ENCODE data around the gene ZSWIM8.

The ZSWIM8 gene

DNA sequence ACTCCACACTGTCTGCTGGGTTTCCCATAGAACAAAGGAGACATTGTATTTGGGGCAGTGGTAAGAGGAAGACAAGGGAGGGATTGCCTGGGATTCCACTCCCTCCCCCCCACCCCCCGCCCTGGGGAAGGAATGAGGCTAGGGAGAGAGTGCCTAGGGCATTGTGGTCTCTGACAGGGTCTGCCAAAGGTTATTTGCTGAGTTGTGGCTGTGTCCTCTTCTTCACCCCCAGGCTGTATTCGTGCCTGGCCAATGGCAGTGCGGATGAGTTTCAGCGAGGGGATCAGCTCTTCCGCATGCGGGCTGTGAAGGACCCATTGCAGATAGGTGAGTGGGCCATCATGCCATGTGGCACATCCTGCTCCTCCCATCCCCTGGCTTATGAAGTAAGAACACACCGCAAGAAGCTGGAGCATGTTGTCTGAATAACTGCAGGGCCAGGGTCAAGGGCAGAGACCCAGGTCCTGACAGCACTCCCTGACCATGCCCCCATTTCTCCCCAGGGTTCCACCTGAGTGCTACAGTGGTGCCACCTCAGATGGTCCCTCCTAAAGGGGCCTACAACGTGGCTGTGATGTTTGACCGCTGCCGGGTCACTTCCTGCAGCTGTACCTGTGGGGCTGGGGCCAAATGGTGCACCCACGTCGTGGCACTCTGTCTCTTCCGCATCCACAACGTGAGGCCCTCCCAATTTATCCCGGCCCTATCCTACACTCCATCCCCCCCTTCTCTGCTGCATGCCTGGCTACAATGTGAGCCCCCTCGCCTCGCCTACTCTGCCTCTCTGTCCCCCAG is 3.7 kb downstream of the ZSWIM8 start:
- Histone ChIP-seq H3K79me2 (ENCODE audit: low read length) (peaks cover 33% of the 10 kb centered on the region), H3K27me3 (replicated peaks; ENCODE audit: insufficient read depth, low read length) (no peaks in the 10 kb centered on the region), H2AFZ (ENCODE audit: low read length) (no peak overlapping the region), H3K4me1 (ENCODE audit: low read length) (no peaks in the 10 kb centered on the region), H3K36me3 (replicated peaks; ENCODE audit: insufficient read depth, low read length) (no peaks in the 10 kb centered on the region), H3K9ac (ENCODE audit: low read length) (no peak overlapping the region), H3K9me3 (replicated peaks; ENCODE audit: insufficient read depth, low read length) (no peaks in the 10 kb centered on the region), H3K9me2 (replicated peaks; ENCODE audit: insufficient read depth, low read length) (no peaks in the 10 kb centered on the region), H3K27ac (ENCODE audit: low read length) (no peak overlapping the region), H3K4me3 (ENCODE audit: low read length) (no peak overlapping the region), H4K20me1 (ENCODE audit: insufficient read depth, low read length) (peaks cover 2% of the 10 kb centered on the region; the same call in 1 of the 2 replicates), H3K4me2 (ENCODE audit: low read depth, low read length) (no peak overlapping the region), H3F3A (ENCODE audit: insufficient read depth, low read length) (peaks cover 4% of the 10 kb centered on the region)
- no peak for DNase-seq
- TF ChIP-seq, protein P1, sequence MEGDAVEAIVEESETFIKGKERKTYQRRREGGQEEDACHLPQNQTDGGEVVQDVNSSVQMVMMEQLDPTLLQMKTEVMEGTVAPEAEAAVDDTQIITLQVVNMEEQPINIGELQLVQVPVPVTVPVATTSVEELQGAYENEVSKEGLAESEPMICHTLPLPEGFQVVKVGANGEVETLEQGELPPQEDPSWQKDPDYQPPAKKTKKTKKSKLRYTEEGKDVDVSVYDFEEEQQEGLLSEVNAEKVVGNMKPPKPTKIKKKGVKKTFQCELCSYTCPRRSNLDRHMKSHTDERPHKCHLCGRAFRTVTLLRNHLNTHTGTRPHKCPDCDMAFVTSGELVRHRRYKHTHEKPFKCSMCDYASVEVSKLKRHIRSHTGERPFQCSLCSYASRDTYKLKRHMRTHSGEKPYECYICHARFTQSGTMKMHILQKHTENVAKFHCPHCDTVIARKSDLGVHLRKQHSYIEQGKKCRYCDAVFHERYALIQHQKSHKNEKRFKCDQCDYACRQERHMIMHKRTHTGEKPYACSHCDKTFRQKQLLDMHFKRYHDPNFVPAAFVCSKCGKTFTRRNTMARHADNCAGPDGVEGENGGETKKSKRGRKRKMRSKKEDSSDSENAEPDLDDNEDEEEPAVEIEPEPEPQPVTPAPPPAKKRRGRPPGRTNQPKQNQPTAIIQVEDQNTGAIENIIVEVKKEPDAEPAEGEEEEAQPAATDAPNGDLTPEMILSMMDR (IDR thresholded peaks at IDR 0.05; ENCODE audit: low read length) = no peak

DNA sequence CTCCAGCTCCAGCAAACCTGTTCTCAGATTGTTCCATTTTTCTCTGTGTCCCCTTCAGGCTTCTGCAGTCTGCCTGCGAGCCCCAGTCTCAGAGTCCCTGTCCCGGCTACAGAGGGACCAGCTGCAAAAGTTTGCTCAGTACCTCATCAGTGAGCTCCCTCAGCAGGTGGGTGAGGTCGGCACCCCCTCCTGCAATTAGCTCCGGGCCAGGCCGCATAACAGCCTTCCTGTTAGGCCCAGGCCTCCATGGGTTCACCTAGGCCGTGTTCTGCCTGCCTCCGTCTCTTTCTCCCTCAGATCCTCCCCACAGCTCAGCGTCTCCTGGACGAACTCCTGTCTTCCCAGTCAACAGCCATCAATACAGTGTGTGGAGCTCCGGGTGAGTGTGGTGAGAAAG is 4.3 kb downstream of the ZSWIM8 start:
- peaks cover 2% of the 10 kb centered on the region; the same call in 1 of the 2 replicates for H4K20me1 ChIP-seq (ENCODE audit: insufficient read depth, low read length)
- no peak overlapping the region for H2AFZ ChIP-seq (ENCODE audit: low read length)
- peaks cover 4% of the 10 kb centered on the region for H3F3A ChIP-seq (ENCODE audit: insufficient read depth, low read length)
- no peak overlapping the region for H3K4me2 ChIP-seq (ENCODE audit: low read depth, low read length)
- H3K4me1 ChIP-seq (ENCODE audit: low read length) = no peaks in the 10 kb centered on the region
- no peak for DNase-seq
- TF ChIP-seq, protein P1 (IDR thresholded peaks at IDR 0.05; ENCODE audit: low read length) = no peak
- no peak for TF ChIP-seq EZH2phosphoT487 (IDR thresholded peaks at IDR 0.05; ENCODE audit: low read length)
- TF ChIP-seq EZH2 (optimal IDR thresholded peaks at IDR 0.05; ENCODE audit: low read depth, low read length) = no peak
- no peak overlapping the region for H3K27ac ChIP-seq (ENCODE audit: low read length)
- no peaks in the 10 kb centered on the region; the same call in 1 of the 2 replicates for H3K36me3 ChIP-seq (replicated peaks; ENCODE audit: insufficient read depth, low read length)
- no peaks in the 10 kb centered on the region for H3K27me3 ChIP-seq (replicated peaks; ENCODE audit: insufficient read depth, low read length)
- H3K9ac ChIP-seq (ENCODE audit: low read length) = no peak overlapping the region
- H3K9me2 ChIP-seq (replicated peaks; ENCODE audit: insufficient read depth, low read length) = no peaks in the 10 kb centered on the region
- no peaks in the 10 kb centered on the region for H3K9me3 ChIP-seq (replicated peaks; ENCODE audit: insufficient read depth, low read length)
- no peak overlapping the region for H3K4me3 ChIP-seq (ENCODE audit: low read length)
- H3K79me2 ChIP-seq (ENCODE audit: low read length) = peaks cover 27% of the 10 kb centered on the region

DNA sequence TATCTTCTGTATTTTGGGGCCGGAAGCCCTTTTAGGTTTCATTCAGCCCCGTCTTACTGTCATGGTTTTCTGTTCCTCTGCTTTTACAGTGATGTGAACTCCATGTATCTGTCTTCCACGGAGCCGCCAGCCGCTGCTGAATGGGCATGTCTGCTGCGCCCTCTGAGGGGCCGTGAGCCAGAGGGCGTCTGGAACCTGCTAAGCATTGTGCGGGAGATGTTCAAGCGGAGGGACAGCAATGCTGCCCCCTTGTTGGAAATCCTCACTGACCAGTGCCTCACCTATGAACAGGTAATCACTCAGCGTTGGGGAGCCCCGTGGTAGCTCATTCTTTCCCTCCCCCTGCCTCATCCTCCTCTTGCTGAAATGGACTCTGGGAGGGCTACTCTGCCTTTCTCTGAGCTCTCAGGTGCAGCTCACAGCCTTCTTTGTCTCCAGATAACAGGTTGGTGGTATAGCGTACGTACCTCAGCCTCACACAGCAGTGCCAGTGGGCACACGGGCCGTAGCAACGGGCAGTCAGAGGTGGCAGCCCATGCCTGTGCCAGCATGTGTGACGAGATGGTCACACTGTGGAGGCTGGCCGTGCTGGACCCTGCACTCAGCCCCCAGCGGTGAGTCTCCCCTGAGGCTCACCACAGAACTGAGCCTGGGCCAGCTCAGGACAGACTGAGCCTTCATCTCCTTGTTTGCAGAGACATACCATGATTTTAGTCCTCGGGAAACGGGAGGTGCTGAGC is 5.7 kb downstream of the ZSWIM8 start:
- Histone ChIP-seq H3K9me3 (replicated peaks; ENCODE audit: insufficient read depth, low read length) (no peaks in the 10 kb centered on the region), H3K27me3 (replicated peaks; ENCODE audit: insufficient read depth, low read length) (no peaks in the 10 kb centered on the region), H3K4me1 (ENCODE audit: low read length) (no peaks in the 10 kb centered on the region), H3K27ac (ENCODE audit: low read length) (no peak overlapping the region), H3K36me3 (replicated peaks; ENCODE audit: insufficient read depth, low read length) (no peaks in the 10 kb centered on the region; the same call in 1 of the 2 replicates), H3K9me2 (replicated peaks; ENCODE audit: insufficient read depth, low read length) (no peaks in the 10 kb centered on the region), H3K9ac (ENCODE audit: low read length) (no peak overlapping the region), H2AFZ (ENCODE audit: low read length) (no peak overlapping the region), H3K4me2 (ENCODE audit: low read depth, low read length) (no peak overlapping the region), H3K79me2 (ENCODE audit: low read length) (peaks cover 24% of the 10 kb centered on the region), H4K20me1 (ENCODE audit: insufficient read depth, low read length) (peaks cover 2% of the 10 kb centered on the region; the same call in 1 of the 2 replicates), H3F3A (ENCODE audit: insufficient read depth, low read length) (peaks cover 4% of the 10 kb centered on the region), H3K4me3 (ENCODE audit: low read length) (no peak overlapping the region)
- TF ChIP-seq EZH2 (optimal IDR thresholded peaks at IDR 0.05; ENCODE audit: low read depth, low read length) (no peak), EZH2phosphoT487 (IDR thresholded peaks at IDR 0.05; ENCODE audit: low read length) (no peak)
- TF ChIP-seq, protein P1 (IDR thresholded peaks at IDR 0.05; ENCODE audit: low read length) = no peak
- DNase-seq = no peak

Measured in MM.1S (cell line).